ENCODE results near the gene ISCU.

The ISCU gene

DNA sequence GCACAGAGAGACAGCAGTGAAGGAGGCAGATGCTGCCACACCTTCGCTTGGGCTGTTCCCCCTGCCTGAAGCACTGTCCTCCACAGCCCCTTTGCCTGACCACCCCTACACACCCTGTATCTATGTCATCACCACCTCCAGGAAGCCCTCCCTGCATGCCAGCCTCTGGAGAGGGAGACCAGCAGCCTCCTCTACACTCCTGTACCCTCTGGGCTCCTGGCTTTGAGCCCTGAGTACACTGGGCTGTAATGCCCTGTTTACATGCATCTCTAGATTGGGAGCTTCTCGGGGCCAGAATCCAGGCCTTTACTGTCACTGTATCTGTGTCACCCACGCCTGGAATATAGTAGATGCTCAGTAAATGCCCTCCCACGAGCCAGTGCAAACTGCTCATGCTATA is 41.3 kb downstream of the ISCU start:
- no peak for FAIRE-seq
- DNase-seq (ENCODE audit: low spot score), result no peak

DNA sequence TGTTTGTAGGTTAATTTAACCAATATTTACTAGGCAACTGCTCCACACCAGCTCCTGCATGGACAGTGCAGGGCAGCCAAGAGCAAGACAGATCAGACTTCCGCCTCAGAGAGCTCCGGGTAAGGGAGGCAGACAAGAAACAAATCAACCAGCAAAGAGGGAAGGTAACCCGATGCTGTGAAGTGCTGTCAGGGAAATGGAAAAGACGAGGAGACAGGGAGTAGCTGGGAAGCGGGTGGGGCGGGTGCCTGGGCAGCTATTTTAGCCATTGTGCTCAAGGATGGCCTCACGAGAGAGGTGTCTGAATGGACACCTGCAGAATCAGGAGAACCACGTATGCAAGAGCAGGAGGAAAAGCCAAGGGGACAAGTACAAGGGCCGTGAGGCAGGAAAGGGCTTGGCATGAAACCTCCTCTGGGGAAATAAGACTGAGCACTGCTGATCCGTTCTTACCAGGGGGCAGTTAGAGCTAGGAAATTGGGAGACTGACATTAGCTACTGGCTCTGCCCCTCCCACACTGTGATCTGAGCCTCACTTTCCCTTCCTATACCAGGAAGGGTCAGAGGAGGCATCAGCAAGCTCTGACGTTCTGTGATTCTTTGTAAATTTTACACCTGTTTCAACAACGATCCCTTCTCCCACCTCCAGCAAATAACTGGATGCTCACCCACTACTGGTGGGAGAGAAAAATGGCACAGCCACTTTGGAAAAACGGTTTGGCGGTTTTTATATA is 42.0 kb downstream of the ISCU start:
- FAIRE-seq (no peak), DNase-seq (ENCODE audit: low spot score) (no peak)

DNA sequence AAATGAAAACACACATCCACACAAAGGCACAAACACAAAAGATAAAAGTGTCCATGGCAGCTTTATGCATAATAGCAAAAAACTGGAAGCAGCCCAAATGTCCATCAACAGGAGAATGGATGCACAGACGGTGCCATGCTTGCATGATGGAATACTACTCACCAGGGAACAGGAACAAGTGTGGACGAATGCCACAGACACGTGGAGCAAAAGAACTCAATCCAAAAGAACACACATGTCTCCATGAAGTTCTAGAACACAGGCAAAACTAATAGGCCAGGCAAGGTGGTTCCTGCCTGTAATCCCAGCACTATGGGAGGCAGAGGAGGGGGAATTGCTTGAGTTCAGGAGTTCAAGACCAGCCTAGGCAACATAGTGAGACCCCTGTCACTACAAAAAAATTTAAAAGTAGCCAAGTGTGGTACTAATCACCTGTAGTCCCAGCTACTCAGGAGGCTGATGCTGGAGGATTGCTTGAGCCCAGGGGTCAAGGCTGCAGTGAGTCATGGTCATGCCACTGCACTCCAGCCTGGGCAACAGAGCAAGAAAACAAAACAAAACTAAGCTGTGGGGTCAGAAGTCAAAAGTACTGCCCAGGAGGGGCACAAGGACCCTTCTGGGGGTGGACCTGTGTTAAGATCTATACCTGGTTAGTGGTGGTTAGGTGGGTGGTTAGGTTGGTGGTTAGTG is 42.7 kb downstream of the ISCU start:
- peak; percentile 55 for DNase-seq (ENCODE audit: low spot score)
- FAIRE-seq, result no peak

DNA sequence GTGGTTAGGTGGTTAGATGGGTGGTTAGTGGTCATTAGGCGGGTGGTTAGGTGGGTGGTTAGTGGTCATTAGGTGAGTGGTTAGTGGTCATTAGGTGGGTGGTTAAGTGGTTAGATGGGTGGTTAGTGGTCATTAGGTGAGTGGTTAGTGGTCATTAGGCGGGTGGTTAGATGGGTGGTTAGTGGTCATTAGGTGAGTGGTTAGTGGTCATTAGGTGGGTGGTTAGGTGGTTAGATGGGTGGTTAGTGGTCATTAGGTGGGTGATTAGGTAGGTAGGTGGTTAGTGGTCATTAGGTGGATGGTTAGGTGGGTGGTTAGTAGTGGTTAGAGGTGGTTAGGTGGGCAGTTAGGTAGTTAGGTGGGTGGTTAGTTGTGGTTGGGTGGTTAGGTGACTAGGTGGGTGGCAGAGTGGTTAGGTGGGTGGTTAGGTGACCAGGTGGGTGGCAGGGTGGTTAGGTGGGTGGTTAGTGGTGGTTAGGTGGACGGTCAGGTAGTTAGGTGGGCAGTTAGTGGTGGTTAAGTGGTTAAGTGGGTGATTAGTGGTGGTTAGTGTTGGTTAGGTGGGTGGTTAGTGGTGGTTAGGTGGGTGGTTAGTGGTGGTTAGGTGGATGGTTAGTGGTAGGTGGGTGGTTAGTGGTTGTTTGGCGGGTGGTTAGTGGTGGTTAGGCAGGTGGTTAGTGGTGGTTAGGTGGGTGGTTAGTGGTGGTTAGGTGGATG is 43.5 kb downstream of the ISCU start:
- FAIRE-seq (peak; percentile 51), DNase-seq (ENCODE audit: low spot score) (no peak)

DNA sequence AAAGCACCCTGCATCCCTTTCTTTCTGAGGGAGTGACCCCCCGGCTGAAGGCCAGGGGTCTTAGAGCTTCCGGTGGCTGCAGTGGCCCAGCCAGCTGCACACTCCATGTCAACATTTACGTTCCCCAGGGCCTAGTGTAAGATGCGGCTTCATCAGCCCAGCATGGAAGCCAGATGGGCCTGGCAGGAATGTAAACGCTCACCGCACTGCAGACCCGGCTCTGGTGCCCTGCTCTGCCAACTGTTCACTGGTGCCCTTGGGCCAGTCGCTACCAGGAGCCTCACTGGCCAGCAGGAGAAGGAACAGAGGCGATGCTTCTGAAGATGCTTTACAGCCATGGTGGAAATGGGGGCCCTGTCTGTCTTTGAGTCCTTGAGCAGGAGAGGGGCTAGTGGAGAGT is 44.1 kb downstream of the ISCU start:
- DNase-seq (ENCODE audit: low spot score) (no peak), FAIRE-seq (no peak)

DNA sequence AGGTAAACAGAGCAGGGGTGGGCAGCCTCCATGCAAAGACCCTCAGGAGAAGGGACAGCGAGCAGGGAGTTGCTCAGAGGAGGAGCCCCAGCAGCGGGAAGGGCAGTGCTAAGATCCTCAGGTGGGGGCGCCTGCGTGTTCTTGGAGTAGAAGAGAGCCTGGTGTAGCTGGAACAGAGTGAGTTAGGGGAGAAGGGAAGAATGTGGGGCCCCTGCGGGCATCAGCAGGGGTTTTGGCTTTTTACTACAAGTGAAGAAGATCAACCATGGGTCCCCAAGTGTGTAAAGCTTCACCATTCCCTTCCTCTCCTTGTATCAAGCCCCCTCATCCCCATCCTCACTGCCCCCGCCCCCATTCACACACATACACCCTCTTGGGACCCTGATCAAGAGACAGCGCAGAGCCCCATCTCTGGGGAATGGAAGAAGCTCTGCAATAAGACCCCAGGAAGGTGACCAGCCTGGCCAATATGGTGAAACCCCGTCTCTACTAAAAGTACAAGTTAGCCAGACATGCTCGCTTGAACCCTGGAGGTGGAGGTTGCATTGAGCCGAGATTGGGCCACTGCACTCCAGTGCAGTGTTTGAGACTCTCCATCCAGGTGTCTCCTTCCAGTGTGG is 45.7 kb downstream of the ISCU start:
- no peak for FAIRE-seq
- DNase-seq (ENCODE audit: low spot score), result no peak

DNA sequence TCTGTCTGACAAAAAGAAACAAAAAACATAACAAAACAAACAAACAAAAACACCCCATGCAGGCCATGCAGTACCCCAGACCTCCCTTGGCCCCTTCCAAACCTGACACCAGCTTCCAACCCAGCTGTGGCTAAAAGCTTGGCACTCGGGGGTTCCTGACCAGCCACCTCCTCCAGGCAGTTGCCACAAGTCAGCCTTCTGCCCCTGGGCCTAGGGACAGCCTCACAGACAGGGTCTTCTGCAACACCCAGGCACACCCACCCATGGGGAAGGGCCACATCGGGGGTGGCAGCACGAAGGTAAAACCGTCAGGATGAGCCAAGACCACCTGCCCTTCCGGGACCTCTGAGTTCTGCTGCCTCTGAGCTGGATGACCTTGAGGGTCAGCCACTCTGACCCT is 46.2 kb downstream of the ISCU start:
- DNase-seq (ENCODE audit: low spot score), result no peak
- FAIRE-seq, result no peak

DNA sequence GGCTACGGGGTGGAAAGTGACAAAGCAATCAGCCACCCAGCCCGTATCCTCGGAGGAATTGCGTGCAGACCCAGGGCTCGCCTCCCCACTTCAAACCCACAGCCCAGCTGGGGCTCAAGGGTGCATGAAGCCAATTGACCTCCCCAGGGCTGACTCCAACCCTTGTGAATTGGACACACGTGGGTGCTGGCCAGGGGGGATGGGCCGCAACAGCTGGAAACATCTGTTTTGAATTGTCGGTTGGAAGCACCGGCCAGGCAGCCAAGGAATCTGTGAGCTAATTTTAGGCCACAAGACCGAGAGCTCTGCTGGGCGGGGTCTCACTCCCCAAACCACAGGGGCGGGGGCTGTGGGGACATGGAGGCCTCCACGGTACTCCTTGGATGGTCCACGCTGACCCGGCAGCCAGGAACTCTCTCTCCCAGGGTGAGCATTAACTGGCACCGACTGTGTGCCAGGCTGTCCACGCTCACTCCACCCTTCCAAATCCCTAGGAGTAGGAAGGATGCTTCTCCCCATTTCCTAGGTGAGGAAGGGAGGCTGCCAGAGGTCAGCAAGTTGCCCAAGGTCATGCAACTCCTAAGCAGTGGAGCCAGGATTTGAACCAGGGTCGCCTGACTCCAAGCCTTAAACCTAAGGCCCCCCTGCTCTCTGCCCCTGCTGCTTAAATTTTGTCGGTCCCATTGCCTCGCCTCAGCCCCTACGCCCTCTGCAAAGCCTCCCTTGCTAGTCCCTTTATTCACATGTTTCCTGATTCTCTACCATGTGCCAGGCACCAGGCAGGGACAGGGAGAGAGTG is 47.3 kb downstream of the ISCU start:
- no peak for DNase-seq (ENCODE audit: low spot score)

DNA sequence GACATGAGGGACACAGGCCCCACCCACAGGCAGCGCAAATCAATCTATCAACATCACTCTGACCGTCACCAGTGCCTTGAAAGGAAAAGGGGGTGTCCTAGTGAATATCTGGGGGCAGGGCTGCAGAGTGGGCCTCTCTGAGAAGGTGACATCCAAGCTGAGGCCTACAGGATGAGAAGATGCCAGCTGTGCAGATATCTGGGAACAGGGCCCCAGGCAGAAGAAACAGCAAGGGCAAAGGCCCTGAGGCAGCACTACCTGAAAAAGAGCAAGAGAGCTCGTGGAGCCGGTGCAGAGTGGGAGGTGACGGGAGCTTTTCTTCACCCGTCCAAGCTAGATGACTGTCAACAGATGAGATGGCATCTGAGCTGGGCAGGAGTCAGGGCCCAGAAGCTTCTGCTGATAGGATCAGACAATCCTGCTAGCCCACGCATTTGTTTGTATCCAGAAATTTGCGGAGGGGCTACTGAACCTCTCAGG is 48.0 kb downstream of the ISCU start:
- FAIRE-seq (no peak), DNase-seq (ENCODE audit: low spot score) (no peak)

More for the DNA sequence above, 47.3 kb downstream of the ISCU start:
- FAIRE-seq, result no peak

DNA sequence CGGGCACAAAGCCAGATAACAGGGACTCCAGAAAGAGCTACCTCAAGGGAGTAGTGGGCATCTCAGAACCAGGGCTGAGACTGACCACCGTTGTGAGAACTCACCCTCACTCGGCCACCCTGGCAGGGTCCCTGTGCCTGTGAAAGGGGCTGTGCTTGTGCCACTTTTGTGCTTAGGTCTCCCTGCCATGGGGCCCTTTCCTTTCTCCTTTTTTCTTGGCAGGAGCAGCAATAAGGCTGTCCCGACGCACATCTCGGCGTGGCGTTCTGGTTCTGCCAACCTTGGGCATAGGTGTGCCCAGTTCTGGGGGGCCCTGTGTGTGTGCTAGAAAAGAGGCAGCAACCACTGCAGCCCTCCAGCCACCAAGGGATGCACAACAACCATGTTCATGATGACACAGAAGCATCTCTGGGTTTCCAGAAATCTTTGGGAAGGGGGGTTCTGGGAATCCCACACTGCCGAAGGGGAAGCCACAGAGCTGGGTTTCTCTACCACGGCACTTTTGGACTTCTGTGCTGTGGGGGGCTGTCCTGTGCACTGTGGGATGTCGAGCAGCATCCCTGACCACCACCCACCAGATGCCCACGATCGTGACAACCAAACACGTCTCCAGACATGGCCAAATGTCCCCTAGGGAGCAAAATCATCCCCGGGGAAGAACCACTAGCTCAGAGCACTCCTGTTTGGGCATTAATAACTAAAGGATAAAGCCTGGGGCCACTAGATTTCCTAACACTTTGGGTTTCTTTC is 48.6 kb downstream of the ISCU start:
- FAIRE-seq (no peak), DNase-seq (ENCODE audit: low spot score) (no peak)

DNA sequence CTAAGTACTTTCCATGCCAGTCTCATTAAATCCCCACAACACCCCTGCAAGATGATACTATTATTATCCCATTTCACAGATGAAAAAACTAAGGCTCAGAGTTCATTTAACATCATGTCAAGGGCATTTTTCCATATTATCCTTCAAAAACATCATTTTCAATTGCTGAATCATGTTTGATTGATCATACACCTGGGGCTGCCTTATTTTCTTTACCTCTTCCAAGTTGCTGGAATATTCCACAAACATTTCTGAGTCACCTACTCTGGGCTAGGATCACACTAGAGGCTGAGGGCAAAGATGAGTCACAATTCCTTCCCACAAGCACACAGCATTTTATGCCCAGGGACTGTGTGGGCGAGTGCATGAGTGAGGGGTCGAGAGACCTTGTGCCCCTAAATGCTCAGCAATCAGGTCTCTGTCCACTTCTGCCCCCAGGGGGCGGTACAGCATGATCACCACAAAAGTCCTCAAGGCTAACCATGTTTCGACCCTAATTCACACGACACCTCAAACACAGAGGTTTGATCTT is 49.6 kb downstream of the ISCU start:
- FAIRE-seq (peak; percentile 92), DNase-seq (ENCODE audit: low spot score) (peak; percentile 88)

DNA sequence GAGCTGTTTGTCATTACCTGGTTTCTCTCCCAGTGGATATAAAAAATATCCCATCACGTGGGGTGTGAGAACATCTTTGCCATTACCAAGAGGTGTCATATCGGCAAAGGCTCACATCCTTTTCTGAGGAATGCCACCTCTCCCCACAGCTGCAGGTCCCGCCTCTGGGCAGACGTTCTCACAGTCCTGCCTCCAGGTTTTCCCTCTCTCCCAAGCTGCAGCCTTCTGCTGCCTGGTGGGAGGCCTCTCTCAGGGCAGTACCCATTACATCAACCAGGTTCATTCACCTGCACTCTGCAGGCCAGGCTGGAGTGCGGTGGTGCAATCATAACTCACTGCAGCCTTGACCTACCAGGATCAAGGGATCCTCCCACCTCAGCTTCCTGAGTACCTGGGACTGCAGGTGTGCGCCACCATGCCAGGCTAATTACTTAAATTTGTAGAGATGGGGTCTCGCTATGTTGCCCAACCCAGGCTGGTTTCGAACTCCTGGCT is 50.4 kb downstream of the ISCU start:
- DNase-seq (ENCODE audit: low spot score), result peak; percentile 42
- FAIRE-seq, result no peak

DNA sequence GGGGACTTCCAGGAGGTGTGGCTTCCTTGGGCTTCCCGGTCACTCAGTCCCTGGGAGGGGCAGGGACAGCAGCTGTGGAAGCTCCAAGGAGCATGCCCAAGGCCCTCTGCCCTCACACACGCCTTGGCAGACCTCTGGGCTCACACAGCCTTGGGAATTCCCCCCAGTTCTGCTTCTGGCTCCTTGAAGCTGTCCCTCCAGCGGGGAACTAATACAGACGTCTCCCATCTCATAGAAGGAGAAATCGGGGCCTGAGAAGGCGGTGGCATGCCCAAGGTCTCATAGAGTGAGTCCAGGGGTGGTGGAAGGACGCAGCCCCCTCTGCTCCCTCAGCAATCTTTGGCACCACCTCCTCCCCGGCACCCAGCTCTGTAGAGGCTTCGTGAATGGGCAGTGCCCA is 51.2 kb downstream of the ISCU start:
- no peak for FAIRE-seq
- peak; percentile 74 for DNase-seq (ENCODE audit: low spot score)

DNA sequence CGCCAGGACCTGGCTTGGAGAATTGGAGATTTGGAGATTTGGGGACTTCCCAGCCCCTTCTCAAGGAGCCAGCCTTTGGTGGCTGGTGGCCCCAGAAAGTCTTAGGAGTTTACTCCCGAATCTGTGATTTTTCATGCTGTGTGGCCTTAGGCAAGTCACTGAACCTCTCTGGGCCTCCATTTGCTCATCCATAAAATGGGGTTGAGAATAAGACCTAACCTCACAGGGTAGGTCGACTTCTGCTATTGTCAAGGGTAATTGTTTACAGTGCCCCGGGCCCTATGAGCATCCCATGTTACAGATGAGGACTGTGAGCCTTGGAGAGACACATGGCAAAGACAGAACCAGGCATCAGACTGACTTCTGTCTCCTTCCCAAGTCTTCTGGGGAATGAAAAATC is 51.6 kb downstream of the ISCU start:
- FAIRE-seq, result no peak
- no peak for DNase-seq (ENCODE audit: low spot score)

DNA sequence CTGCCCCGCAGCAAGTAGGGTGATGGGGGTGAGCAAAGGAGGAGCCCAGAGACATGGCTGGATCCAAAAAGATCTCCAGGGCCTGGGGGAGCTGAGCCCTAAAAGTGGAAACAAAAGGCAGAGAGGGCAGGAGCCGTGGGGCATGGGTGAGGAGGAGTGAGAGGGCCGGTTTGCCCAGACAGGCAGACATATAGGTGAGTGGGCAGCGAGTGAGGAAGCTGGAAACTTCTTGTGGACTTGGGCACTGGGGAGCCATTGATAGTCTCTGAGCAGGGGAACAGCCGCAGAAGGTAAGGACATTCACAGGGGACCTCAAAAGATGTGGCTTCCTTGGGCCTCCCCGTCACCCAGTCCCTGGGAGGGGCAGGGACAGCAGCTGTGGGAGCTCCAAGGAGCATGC is 52.2 kb downstream of the ISCU start:
- FAIRE-seq (no peak), DNase-seq (ENCODE audit: low spot score) (no peak)

DNA sequence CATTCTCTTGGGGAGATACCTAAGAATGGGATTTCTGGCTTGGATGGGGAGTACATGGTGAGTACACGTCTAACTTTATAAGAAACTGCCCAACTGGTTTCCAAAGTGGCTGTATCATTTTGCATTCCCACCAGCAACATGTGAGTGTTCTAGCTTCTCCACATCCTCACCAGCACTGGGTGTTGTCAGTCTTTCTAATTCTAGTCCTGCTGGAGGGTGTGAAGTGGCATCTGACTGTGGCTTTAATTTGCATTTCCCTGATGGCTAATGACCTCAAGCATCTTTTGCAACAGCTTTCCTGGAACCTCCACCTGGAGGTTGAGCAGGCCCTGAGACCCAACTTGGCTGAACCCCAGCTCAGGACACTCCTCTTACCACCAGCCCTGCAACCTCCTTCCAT is 53.5 kb downstream of the ISCU start:
- FAIRE-seq, result no peak

DNA sequence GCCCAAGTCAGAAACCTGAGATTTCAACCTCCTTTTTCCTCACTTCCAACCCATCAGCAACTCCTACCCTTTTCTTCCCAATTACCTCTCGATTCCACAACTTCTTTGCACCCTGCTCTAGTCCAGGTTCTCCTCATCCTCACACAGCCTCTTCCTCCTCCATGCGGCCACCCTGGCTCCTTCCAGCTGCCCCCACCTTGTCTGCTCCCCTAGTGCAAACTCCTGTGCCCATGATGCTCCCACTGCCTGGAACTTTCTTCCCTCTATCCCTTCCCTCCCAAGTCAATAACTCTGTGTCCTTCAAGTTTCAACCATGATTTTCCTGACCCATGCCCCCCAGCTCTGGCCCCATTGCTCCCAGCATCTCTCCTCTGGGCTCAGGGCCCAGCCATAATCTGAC is 54.0 kb downstream of the ISCU start:
- DNase-seq (ENCODE audit: low spot score) (no peak), FAIRE-seq (no peak)

More for the DNA sequence above, 53.5 kb downstream of the ISCU start:
- DNase-seq (ENCODE audit: low spot score), result no peak

DNA sequence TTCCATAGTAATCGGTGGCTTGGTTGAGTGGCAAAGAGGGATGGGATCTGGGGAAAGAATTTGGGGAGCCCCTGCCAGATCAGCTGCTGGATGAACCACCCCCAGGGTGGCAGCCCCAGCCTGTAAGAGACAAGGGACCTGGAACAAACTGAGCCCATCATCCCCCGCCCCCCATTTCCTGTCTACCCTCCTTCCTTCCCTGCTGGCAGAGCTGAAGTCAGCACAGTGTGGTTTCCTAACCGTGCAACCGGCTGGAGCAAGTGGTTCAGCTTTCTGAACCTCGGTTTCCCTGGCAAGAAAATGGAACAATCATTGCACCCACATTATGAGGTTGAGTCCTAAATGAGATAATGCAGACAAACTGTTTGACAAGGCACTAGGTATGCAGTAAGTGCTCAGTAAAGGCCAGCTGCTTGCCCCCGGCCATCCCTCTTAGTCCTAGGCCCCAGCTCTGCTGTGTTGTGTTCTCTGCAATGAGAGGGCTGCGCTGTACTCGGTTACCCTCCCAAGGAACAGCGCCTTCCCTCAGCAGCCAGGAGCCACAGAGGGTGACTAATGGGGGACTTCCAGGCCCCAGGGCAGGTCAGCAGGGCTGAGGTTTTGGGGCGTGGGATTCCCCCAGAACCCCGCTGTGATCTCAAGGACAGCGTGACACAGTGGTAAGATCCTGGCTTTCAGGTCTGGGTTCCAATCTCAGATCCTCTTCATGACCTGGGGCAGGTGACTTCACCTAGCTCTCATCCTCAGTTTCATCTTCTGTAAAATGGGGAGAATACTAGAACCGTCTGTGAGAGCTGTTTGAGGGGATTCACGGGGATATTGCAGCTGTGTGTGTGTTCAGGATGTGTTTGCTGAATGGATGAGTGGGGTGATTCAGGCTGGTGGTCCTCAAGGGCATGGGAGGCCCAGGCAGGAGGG is 54.8 kb downstream of the ISCU start:
- peak; percentile 61 for DNase-seq (ENCODE audit: low spot score)
- no peak for FAIRE-seq
